ENCODE results near the gene RASGEF1C. TPM values are rescaled to one million over a fixed set of nuclear protein-coding genes. Genes with fewer than 3 reads are reported as not detected.
"Not testable (repeated sequence)": the region's sequence is repeated elsewhere in the genome, so short reads cannot be mapped to it uniquely, and the experiment has no call there.

The RASGEF1C gene
- total RNA-seq, 2 donors from 2014 or later, result 0.09 to 3.1 TPM

DNA sequence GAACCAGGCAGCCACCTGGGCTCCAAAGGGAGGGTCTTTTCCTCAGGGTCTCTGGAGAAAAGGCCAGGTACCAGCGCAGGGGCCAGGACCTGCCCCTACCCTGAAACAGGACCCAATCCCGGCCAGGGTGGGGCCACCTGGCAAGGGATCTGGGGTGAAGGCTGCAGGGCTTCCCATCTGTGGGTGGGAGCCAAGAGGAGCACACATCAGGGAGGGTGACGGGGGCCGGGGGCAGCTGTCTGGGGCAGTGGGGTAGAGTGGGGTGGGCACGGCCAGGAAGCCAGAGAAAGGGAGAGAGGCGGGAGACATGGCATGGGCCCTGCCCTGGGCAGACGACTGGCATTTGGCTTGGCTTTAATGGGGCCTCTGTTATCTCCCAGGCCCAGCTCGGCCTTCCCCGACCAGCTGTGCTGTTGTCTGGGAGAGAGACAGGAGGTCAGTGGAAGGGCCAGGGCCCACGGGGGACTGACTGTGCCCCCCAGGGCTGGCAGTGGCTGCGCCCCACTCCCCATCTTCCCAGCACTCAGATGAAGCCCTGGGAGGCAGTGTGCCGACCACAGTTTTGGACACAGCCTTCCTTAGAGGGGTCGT lies 80.2 kb downstream of the RASGEF1C start:
- H3K27ac ChIP-seq, result no peak overlapping the region
- TF ChIP-seq POLR2A (IDR thresholded peaks at IDR 0.05), result no peak
- TF ChIP-seq, protein P1, sequence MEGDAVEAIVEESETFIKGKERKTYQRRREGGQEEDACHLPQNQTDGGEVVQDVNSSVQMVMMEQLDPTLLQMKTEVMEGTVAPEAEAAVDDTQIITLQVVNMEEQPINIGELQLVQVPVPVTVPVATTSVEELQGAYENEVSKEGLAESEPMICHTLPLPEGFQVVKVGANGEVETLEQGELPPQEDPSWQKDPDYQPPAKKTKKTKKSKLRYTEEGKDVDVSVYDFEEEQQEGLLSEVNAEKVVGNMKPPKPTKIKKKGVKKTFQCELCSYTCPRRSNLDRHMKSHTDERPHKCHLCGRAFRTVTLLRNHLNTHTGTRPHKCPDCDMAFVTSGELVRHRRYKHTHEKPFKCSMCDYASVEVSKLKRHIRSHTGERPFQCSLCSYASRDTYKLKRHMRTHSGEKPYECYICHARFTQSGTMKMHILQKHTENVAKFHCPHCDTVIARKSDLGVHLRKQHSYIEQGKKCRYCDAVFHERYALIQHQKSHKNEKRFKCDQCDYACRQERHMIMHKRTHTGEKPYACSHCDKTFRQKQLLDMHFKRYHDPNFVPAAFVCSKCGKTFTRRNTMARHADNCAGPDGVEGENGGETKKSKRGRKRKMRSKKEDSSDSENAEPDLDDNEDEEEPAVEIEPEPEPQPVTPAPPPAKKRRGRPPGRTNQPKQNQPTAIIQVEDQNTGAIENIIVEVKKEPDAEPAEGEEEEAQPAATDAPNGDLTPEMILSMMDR (IDR thresholded peaks at IDR 0.05), result no peak
- no peak for TF ChIP-seq POLR2AphosphoS5 (IDR thresholded peaks at IDR 0.05)

DNA sequence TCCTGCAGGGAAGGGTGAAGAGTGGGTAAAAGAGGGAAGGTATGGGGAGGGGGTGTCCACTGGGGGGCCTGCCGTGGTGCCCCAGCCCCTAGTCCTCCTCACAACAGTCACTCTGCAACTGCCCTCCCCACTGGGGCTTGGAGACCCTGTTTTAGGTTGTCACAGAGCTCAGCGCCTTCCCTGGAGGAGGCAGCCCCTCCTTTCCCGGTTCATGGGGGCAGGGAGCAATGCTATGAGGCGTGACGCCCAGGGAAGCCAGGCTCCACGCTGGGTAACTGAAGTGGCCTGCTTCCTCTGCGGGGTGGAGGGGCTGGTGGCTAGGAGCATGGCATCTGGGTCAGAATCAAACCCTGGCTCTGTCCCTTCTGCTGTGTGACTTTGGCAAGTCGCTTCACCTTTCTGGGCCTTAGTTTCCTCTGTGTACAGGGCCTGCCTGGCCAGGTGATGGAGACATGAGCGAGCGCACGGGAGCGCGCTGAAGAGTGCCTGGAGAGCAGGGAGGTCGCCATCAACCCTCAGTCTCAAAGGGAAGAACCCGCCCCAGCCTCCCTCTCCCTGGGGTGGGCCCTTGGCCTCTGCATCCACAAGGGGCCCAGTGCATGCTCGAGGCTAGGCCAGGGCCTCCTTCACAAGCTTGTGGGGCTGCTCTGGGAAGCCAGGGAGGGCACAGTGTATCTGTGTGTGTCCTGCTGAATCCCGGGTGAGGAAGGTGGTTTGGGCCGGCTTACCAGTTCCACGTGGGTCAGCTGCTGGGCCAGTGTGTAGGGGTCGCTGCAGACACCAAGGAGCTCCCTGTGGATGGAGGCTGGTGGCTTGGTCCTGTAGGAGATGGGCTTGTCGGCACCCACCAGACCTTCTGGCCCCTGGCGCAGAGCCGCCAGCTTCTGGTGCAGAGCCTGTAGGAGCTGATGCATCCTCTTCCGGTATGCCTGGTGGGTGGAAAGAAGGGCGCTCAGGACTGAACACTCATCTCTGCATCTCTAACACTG lies 81.0 kb downstream of the RASGEF1C start:
- H3K27me3 ChIP-seq (replicated peaks; ENCODE audit: insufficient read depth), result no peaks in the 10 kb centered on the region
- no peaks in the 10 kb centered on the region for H3K9me3 ChIP-seq
- H3K36me3 ChIP-seq, result no peaks in the 10 kb centered on the region
- no peak overlapping the region for H3K4me3 ChIP-seq
- DNase-seq (ENCODE audit: low spot score), result peak; percentile 3
- H3K27ac ChIP-seq, result no peak overlapping the region
- no peaks in the 10 kb centered on the region for H3K4me1 ChIP-seq (replicated peaks)
- intact Hi-C loops (cut with DNase I), result loop anchor here (2.0 kb wide), 1 partner anchor 81 kb away; the partner anchor contains the start of gene RASGEF1C
- WGBS, result 92% methylated on average over 21 of the region's 25 CpGs
- TF ChIP-seq POLR2AphosphoS5 (IDR thresholded peaks at IDR 0.05), result no peak
- TF ChIP-seq POLR2A (IDR thresholded peaks at IDR 0.05), result no peak
- TF ChIP-seq, protein P1 (IDR thresholded peaks at IDR 0.05), result no peak

More for the DNA sequence above, 80.2 kb downstream of the RASGEF1C start:
- Histone ChIP-seq H3K9me3 (no peaks in the 10 kb centered on the region), H3K4me1 (replicated peaks) (no peaks in the 10 kb centered on the region), H3K4me3 (no peak overlapping the region), H3K27me3 (replicated peaks; ENCODE audit: insufficient read depth) (no peaks in the 10 kb centered on the region), H3K36me3 (no peaks in the 10 kb centered on the region)
- 83% methylated on average over 13 of the region's 13 CpGs for WGBS
- intact Hi-C loops (cut with DNase I), result loop anchor here (2.0 kb wide), 1 partner anchor 80 kb away; the partner anchor contains the start of gene RASGEF1C
- no peak for DNase-seq (ENCODE audit: low spot score)

DNA sequence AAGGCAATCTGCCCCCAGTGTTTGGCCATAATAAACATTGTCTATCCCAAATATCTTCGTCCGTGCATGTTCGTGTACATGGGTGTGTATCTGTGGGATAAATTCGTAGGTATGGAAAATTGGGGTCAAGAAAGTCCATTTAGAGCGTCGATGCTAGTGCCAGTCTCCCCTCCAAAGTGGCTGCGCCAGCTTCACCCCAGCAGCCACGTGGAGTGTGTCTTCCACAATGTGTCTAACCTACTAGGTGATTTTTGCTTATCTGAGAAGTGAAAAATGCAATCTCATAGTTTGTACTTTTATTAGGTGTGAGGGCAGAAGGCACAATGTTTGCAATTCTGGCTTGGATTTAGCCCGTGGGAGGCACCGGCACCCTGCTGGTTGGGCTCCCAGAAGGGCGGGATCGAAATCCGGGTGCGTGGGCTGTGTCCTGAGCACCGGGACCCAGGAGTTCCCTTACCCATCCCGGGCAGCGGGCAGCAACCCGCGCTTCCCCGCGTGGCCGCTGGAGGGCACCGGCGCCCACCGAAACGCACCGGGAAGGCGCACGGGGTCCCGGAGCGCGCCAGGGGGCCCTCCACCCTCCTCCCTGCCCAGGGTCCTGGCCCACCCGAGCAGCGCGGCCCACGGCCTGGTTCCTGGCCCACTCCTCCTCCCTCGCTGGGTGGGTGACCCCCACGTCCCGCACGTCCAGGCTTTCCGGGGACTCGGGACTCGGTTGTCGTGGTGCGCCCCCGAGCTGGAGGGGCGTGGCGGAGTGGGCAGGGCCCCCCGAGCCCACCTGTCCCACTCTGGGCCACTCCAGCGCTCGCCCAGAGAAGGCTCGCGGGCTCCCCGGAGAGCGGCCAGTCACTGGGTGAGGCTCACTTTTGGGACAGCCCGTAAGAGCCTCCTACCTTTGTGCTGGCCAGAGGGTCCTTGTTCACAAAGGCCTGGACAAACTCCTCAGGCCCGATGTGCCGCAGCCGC lies 82.0 kb downstream of the RASGEF1C start:
- DNase-seq (ENCODE audit: low spot score), result no peak
- H3K27ac ChIP-seq, result no peak overlapping the region
- TF ChIP-seq, protein P1 (IDR thresholded peaks at IDR 0.05), result peak; percentile 38 to 74 (median 58)
- TF ChIP-seq POLR2AphosphoS5 (IDR thresholded peaks at IDR 0.05) (no peak), POLR2A (IDR thresholded peaks at IDR 0.05) (no peak)
- WGBS, result 46% methylated on average over 53 of the region's 59 CpGs
- H3K4me1 ChIP-seq (replicated peaks), result no peaks in the 10 kb centered on the region
- H3K36me3 ChIP-seq, result no peaks in the 10 kb centered on the region
- H3K27me3 ChIP-seq (replicated peaks; ENCODE audit: insufficient read depth), result no peaks in the 10 kb centered on the region
- intact Hi-C loops (cut with DNase I), result no loop called here
- H3K4me3 ChIP-seq, result no peak overlapping the region
- H3K9me3 ChIP-seq, result no peaks in the 10 kb centered on the region

DNA sequence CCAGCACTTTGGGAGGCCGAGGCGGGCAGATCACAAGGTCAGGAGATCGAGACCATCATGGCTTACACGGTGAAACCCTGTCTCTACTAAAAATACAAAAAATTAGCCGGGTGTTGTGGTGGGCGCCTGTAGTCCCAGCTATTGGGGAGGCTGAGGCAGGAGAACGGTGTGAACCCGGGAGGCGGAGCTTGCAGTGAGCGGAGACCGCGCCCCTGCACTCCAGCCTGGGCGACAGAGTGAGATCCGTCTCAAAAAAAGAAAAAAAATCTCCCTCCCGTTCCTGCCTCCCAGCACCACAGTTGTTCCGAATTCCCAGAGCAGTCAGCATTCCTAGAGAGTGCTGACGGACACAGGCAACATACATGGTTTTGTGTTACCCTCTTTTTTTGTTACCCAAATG lies 82.9 kb downstream of the RASGEF1C start:
- H3K4me1 ChIP-seq (replicated peaks); intact Hi-C loops (cut with DNase I); H3K4me3 ChIP-seq; H3K27me3 ChIP-seq (replicated peaks; ENCODE audit: insufficient read depth); H3K9me3 ChIP-seq; H3K36me3 ChIP-seq; H3K27ac ChIP-seq; DNase-seq (ENCODE audit: low spot score): not testable (repeated sequence)
- WGBS, result 73% methylated on average over 17 of the region's 17 CpGs

DNA sequence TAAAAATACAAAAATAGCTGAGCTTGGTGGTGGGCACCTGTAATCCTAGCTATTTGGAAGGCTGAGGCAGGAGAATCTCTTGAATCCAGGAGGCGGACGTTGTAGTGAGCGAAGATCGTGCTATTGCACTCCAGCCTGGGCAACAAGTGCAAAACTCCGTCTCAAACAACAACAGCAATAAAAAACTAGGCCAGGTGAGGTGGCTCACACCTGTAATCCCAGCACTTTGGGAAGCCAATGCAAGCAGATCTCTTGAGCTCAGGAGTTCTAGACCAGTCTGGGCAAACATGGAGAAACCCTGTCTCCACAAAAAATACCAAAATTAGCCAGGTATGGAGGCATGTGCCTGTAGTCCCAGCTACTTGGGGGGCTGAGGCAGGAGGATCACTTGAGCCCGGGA lies 84.3 kb downstream of the RASGEF1C start:
- H3K4me1 ChIP-seq (replicated peaks); H3K4me3 ChIP-seq; intact Hi-C loops (cut with DNase I); DNase-seq (ENCODE audit: low spot score); H3K9me3 ChIP-seq; H3K27me3 ChIP-seq (replicated peaks; ENCODE audit: insufficient read depth); H3K36me3 ChIP-seq; H3K27ac ChIP-seq: not testable (repeated sequence)
- WGBS, result 93% methylated on average over 6 of the region's 6 CpGs

Data from prostate gland (tissue), 2 donors.